K562 (cell line): ENCODE measurements around the gene EPHA1. TPM values are rescaled to one million over a fixed set of nuclear protein-coding genes. Genes with fewer than 3 reads are reported as not detected.
A peak's percentile ranks its signal among the peaks of the same experiment; 100 is the strongest.
"Not testable (repeated sequence)": the region's sequence is repeated elsewhere in the genome, so short reads cannot be mapped to it uniquely, and the experiment has no call there.

ENCODE experiments used
- ATAC-seq: fragments of 200-7000 bp; cut with Tn5 transposase; 3 replicates; pipeline ENCODE4 v1.9.1; 2020; ENCODE audit warnings: moderate library complexity
- BruUV-seq: library from RNA; stranded (reverse); fragments of 400-500 nt; replicated peaks from 2 replicates; lab custom pipeline; 2021; lab: Mats Ljungman, UMichigan
- CTCF ChIA-PET: fragments of 300-600 bp; formaldehyde crosslinking; extraction: SDS; loops from one replicate; lab custom pipeline; 2021; ENCODE audit warnings: low intra/inter-chr PET ratio; lab: Yijun Ruan, JAX
- POLR2A ChIA-PET: fragments of 300-600, 350-650 bp; sonication (Branson Sonifier 250); formaldehyde crosslinking; extraction: SDS; loops from one replicate; lab custom pipeline; 2021; ENCODE audit warnings: antibody characterized with exemption, inconsistent platforms; lab: Yijun Ruan, JAX
- DNase-seq, 4 experiments: peaks; one replicate each; pipeline versions ENCODE4 v3.0.0 to v3.0.0-alpha.2; 2011 to 2018; ENCODE audit warnings: low spot score in 3 of 4, mixed read lengths in 3 of 4; ENCODE audit errors: extremely low read depth in 1 of 4
- FAIRE-seq: peaks from 2 replicates; lab custom pipeline; 2011; peaks lifted over from hg19 to GRCh38; lab: Jason Lieb, UNC
- H2AFZ ChIP-seq: 2 replicates; pipeline ENCODE4 v1.6.0; 2011; ENCODE audit warnings: low read depth, low read length, control low read depth, inconsistent platforms
- H3K27ac ChIP-seq: fragments of 200-600 bp; 3 replicates; pipeline ENCODE4 v1.8.0; 2011; ENCODE audit warnings: low read depth, mild to moderate bottlenecking, control low read depth, inconsistent platforms, low read length, moderate library complexity, mixed read lengths; ENCODE audit errors: extremely low read depth
- H3K27me3 ChIP-seq, 2 experiments: fragments of 300-600 bp in 1 of 2; 2 replicates in 1 of 2; 3 replicates in 1 of 2; pipeline versions ENCODE4 v1.6.0 to v1.8.0; 2011; ENCODE audit warnings: inconsistent platforms in 2 of 2, low read length in 2 of 2, mild to moderate bottlenecking in 1 of 2, mixed read lengths in 1 of 2, moderate library complexity in 1 of 2; ENCODE audit not compliant: control insufficient read depth in 2 of 2, insufficient read depth in 2 of 2
- H3K36me3 ChIP-seq: fragments of 300-600 bp; 3 replicates; pipeline ENCODE4 v1.8.0; 2011; ENCODE audit warnings: mild to moderate bottlenecking, low read length, inconsistent platforms; ENCODE audit not compliant: control insufficient read depth, insufficient read depth
- H3K4me1 ChIP-seq, 2 experiments: fragments of 200-600 bp in 1 of 2; replicated peaks in 1 of 2; 2 replicates in 1 of 2; 3 replicates in 1 of 2; pipeline versions ENCODE4 v1.5.1 to v1.8.0; 2011; ENCODE audit warnings: inconsistent platforms in 2 of 2, low read length in 2 of 2, mild to moderate bottlenecking in 1 of 2, mixed read lengths in 1 of 2, moderate library complexity in 1 of 2; ENCODE audit not compliant: control insufficient read depth in 2 of 2, insufficient read depth in 2 of 2
- H3K4me2 ChIP-seq: 2 replicates; pipeline ENCODE4 v1.6.1; 2011; ENCODE audit warnings: low read length, control low read depth, inconsistent platforms, mixed read lengths; ENCODE audit not compliant: insufficient read depth
- H3K4me3 ChIP-seq: fragments of 200-600 bp; sonication (generic), shearing (Covaris generic); 2 replicates; pipeline ENCODE4 v1.5.1; 2016; ENCODE audit warnings: control low read depth, inconsistent platforms
- H3K79me2 ChIP-seq: fragments of 200-600 bp; 3 replicates; pipeline ENCODE4 v1.8.0; 2011; ENCODE audit warnings: low read length, inconsistent platforms; ENCODE audit not compliant: control insufficient read depth, insufficient read depth
- H3K9ac ChIP-seq, 2 experiments: 2 replicates each; pipeline versions ENCODE4 v1.6.0 to v1.6.1; 2011; ENCODE audit warnings: low read depth in 2 of 2, low read length in 2 of 2, control low read depth in 1 of 2, inconsistent platforms in 1 of 2, mild to moderate bottlenecking in 1 of 2, mixed read lengths in 1 of 2; ENCODE audit not compliant: insufficient read depth in 1 of 2
- H3K9me1 ChIP-seq: one replicate; pipeline ENCODE4 v1.6.0; 2011; ENCODE audit warnings: inconsistent platforms, mild to moderate bottlenecking, low read length, moderate library complexity; ENCODE audit not compliant: control insufficient read depth, insufficient read depth
- H3K9me3 ChIP-seq: replicated peaks from 2 replicates; pipeline ENCODE4 v1.5.1; 2011; ENCODE audit warnings: low read depth, low read length, inconsistent platforms; ENCODE audit not compliant: control insufficient read depth, insufficient read depth
- H4K20me1 ChIP-seq: replicated peaks from 2 replicates; pipeline ENCODE4 v1.6.1; 2011; ENCODE audit warnings: low read length, inconsistent platforms, mixed read lengths; ENCODE audit not compliant: control insufficient read depth, insufficient read depth
- MAX ChIP-seq: sonication (generic); formaldehyde crosslinking; IDR thresholded peaks from 2 replicates; pipeline ENCODE4 v1.9.0; 2022; ENCODE audit warnings: mild to moderate bottlenecking, missing genetic modification reagents
- ZFP30 ChIP-seq: fragments of 250-450 bp; sonication (Bioruptor Pico); IDR thresholded peaks from 2 replicates; pipeline ENCODE4 v1.8.0; 2022; ENCODE audit warnings: moderate library complexity, mild to moderate bottlenecking, inconsistent platforms, borderline replicate concordance
- WGBS: fragments of 100-300 bp; shearing (Covaris generic); methylation state at CpG from one replicate; pipeline ENCODE4 v1.1.6; 2016; ENCODE audit warnings: low coverage, mixed read lengths; ENCODE audit not compliant: insufficient coverage; ENCODE audit errors: missing lambda C conversion rate; 5-methylcytosine and 5-hydroxymethylcytosine counted together
- in situ Hi-C: fragments of 300-500 bp; cut with MboI; formaldehyde crosslinking; loops from 4 replicates; pipeline ENCODE4 v1.15.0; 2018; ENCODE audit warnings: inconsistent platforms, mixed read lengths
- intact Hi-C: fragments of 100-400 bp; cut with micrococcal nuclease; formaldehyde crosslinking; loops from 2 replicates; pipeline ENCODE4 v1.14.2; 2022
- polyA plus RNA-seq, 8 experiments: library from polyadenylated mRNA; depleted of rRNA in 4 of 8; stranded (reverse) in 5 of 8; unstranded in 3 of 8; fragments of >200 nt; fragmentation: Nextera tagmentation in 2 of 8; fragmentation: Illumina TruSeq in 1 of 8; extraction: Ambion mirVana in 2 of 8; extraction: Trizol in 1 of 8; gene quantifications; 2 replicates each; pipeline versions ENCODE4 v1.2.1 to v1.2.3, GENCODE V29; 2011 to 2014; ENCODE audit warnings: inconsistent platforms in 1 of 8, missing spikeins in 1 of 8
- total RNA-seq, 7 experiments: library from RNA; depleted of rRNA in 6 of 7; stranded (reverse); fragments of >200 nt in 6 of 7; fragmentation: Illumina TruSeq in 2 of 7; extraction: Trizol in 2 of 7; gene quantifications; 2 replicates each; pipeline versions ENCODE4 v1.2.1 to v1.2.3, GENCODE V29; 2011 to 2021; ENCODE audit warnings: low replicate concordance in 1 of 7

The EPHA1 gene
- total and polyA plus RNA-seq, 9 of the 15 experiments (the other 6 are each of a cell fraction or from before 2014, with no cell fraction given): 0.22 to 0.57 (median 0.32) TPM; not detected in 6

- TF ChIP-seq MAX (CRISPR knock-in tag) (peak; percentile 40; the same call in 1 of the 2 replicates), ZFP30 (CRISPR knock-in tag) (no peak)
Measured at GRCh38 chr7:143405173-143406001, 3.3 kb downstream of the EPHA1 start (continued).

GRCh38 chr7:143402233-143402632 is 6.4 kb downstream of the EPHA1 start:
- DNase-seq, H3K9me3 ChIP-seq, H3K4me2 ChIP-seq, H2AFZ ChIP-seq, CTCF ChIA-PET, H3K27ac ChIP-seq, H3K4me3 ChIP-seq, H3K9me1 ChIP-seq, ATAC-seq, intact Hi-C loops, in situ Hi-C loops, FAIRE-seq, H3K79me2 ChIP-seq, H4K20me1 ChIP-seq, BruUV-seq, H3K9ac ChIP-seq, H3K36me3 ChIP-seq: not testable (repeated sequence)
- WGBS: 1% methylated on average over 4 of the region's 4 CpGs
- POLR2A ChIA-PET: interaction anchor here (0.5 to 10.7 kb wide), 3 partner anchors 10 to 88 kb away, joined by 3 to 131 read pairs (median 11); no protein-coding TSS in a partner anchor
- Histone ChIP-seq H3K27me3 (peaks cover 63 to 80% of the 10 kb centered on the region in 2 experiments), H3K4me1 (peaks cover 0 to 10% of the 10 kb centered on the region in 2 experiments; a peak in 3 of 5 replicates)
